T-helper 2 cell treated with Interferon-gamma antibody and Interleukin-4, amounts not matched to agents 5 μg/mL and 100 μg/mL, for 36 hours (primary cell): ENCODE measurements around the gene TIGD2.

Experiments used
- DNase-seq: peaks from one replicate; pipeline ENCODE4 v3.0.0; 2021; ENCODE audit warnings: low spot score
- H3K27ac Mint-ChIP-seq: one replicate; pipeline ENCODE4 v1.8.0; 2021; ENCODE audit warnings: mild to moderate bottlenecking, mixed read lengths
- H3K27me3 Mint-ChIP-seq: one replicate; pipeline ENCODE4 v1.8.0; 2021; ENCODE audit warnings: low read depth, mixed read lengths
- H3K36me3 Mint-ChIP-seq: one replicate; pipeline ENCODE4 v1.8.0; 2021; ENCODE audit warnings: low read depth, mixed read lengths
- H3K4me1 Mint-ChIP-seq: one replicate; pipeline ENCODE4 v1.8.0; 2021; ENCODE audit warnings: low read depth, mixed read lengths
- H3K4me3 Mint-ChIP-seq: one replicate; pipeline ENCODE4 v1.8.0; 2022; ENCODE audit warnings: mild to moderate bottlenecking, moderate library complexity, mixed read lengths
- H3K9me3 Mint-ChIP-seq: one replicate; pipeline ENCODE4 v1.8.0; 2021; ENCODE audit warnings: mixed read lengths

The TIGD2 gene

DNA sequence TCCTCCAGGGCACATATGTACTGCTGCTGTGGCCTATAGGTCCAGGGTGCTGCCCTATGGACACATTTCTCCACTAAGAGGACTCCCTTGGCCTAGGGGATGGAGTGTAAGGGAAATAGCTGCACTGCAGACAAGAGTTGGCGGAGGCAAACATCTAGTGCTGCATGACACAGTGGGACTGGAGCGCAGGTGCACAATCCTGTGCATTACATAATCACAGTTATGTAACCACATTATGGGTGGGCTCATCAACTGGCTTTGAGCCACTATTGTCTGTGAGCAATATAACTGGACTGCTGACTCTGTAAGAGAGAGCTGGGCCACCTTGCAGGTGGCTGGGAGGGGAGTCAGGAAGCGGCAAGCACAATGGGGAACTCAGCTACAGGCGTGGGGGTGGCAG lies 3.2 kb upstream of the TIGD2 start:
- H3K4me3 Mint-ChIP-seq, result no peak overlapping the region
- no peak for DNase-seq
- peaks cover 6% of the 10 kb centered on the region for H3K36me3 Mint-ChIP-seq
- peaks cover 18% of the 10 kb centered on the region for H3K27me3 Mint-ChIP-seq
- H3K27ac Mint-ChIP-seq, result no peak overlapping the region
- H3K4me1 Mint-ChIP-seq, result peaks cover 19% of the 10 kb centered on the region
- H3K9me3 Mint-ChIP-seq, result no peaks in the 10 kb centered on the region

DNA sequence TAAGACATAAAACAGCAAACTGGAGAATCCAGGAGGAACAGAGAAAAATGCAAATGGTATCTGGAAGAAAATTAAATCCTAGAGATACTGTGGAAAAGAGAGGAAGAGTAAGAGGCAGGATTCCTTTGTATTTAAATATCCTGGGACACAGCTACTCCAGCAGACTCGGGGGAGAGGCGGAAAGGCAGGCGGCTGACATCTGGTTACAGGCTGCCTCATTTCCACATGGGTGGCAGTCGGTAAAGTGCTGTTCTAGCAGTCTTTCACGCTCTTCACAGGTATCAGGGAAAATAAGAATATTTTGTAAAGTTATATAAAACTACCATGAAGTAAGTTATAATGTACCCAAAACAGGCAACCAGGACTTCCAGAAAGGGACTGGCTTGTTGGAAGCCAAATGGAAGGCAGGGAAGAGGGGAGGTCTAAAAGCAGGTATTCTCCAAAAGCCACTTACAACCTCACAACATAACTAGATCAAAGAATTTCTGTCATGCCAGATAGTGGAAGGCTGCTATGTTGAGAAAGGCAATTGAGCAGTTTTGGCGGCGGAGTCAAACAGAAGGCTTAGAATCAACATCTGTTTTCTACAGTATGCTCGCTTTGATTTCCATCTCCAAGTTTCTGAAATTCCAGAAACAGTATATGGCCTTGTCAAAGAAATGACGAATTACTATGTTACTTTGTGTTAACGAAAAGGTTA lies 1.3 kb upstream of the TIGD2 start:
- Mint-ChIP-seq H3K9me3 (no peaks in the 10 kb centered on the region), H3K27ac (peak overlapping the region; percentile 49), H3K4me3 (peak overlapping the region; percentile 88), H3K36me3 (peaks cover 11% of the 10 kb centered on the region), H3K4me1 (peaks cover 19% of the 10 kb centered on the region), H3K27me3 (peaks cover 18% of the 10 kb centered on the region)
- DNase-seq, result no peak

DNA sequence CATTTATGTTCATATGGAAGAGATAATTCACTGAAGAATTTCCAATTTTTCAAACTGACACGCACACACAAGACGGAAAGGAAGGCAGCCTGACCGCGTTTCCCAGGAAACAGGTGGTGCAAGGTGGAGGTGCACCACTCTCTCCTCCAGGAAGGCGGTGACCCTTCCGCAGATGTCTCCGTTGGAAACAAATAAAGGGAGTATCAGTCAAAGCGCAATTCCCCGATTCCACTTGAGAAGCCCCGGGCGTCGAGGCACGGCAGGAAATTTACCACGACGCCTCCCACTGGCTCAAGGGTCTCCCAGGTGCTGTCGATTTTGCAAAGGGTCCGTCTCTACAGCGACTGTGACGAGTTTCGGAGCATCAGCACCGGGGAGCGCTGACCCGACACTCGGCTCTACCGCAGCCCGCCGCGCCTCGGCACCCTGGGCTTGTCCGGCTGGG lies 770 bp upstream of the TIGD2 start:
- H3K27me3 Mint-ChIP-seq, result peaks cover 18% of the 10 kb centered on the region
- peak overlapping the region; percentile 49 for H3K27ac Mint-ChIP-seq
- peak overlapping the region; percentile 88 for H3K4me3 Mint-ChIP-seq
- no peaks in the 10 kb centered on the region for H3K9me3 Mint-ChIP-seq
- peaks cover 19% of the 10 kb centered on the region for H3K4me1 Mint-ChIP-seq
- DNase-seq, result no peak
- H3K36me3 Mint-ChIP-seq, result peaks cover 11% of the 10 kb centered on the region

DNA sequence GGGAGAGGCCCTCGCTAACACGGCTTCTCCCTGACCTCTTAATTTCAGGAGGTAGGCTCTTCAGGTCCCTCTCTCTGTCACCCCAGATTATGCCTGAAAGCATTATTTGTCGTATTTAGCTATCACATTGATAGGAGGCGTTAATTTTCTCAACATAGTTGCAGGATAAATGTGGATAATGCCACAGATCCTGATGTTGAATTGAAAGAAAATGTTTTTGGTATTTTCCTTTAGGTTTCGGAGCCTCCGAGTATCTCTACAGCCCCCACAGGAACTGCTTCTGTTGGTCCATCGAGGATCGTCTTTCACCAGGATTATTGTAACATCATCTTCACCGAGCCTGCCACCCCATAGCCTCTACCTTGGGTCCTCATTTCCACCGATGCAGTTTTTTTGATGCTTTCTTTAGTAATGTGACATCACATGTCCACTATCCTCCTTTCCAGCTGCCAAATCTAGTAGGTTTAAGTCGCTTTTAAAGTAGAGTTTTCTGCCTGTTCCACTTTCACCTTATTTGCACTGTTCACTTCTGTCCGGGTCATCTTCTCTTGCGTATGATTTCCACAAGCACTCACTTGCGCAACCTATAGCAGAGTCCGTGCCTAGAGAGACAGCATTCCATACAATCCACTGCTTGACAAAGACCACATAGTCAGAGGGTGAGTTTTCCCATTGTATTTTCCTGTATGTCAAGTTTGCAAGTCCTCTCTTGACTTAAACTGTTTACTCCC lies 665 bp downstream of the TIGD2 start:
- peaks cover 18% of the 10 kb centered on the region for H3K27me3 Mint-ChIP-seq
- no peaks in the 10 kb centered on the region for H3K9me3 Mint-ChIP-seq
- peak overlapping the region; percentile 53 for H3K27ac Mint-ChIP-seq
- peak overlapping the region; percentile 83 for H3K4me3 Mint-ChIP-seq
- DNase-seq, result no peak
- H3K36me3 Mint-ChIP-seq, result peaks cover 11% of the 10 kb centered on the region
- H3K4me1 Mint-ChIP-seq, result peaks cover 19% of the 10 kb centered on the region

DNA sequence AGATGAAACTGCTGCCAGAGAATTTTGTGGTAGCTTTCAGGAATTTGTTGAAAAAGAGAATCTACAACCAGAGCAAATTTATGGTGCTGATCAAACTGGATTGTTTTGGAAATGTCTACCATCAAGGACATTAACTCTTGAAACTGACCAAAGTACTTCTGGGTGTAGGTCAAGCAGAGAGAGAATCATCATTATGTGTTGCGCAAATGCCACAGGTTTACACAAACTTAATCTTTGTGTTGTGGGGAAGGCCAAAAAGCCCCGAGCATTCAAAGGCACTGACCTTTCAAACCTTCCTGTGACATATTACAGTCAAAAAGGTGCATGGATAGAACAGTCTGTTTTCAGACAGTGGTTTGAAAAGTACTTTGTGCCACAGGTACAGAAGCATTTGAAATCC lies 2.1 kb downstream of the TIGD2 start:
- Mint-ChIP-seq H3K9me3 (no peaks in the 10 kb centered on the region), H3K36me3 (peaks cover 11% of the 10 kb centered on the region), H3K27ac (no peak overlapping the region), H3K27me3 (peaks cover 18% of the 10 kb centered on the region), H3K4me1 (peaks cover 19% of the 10 kb centered on the region), H3K4me3 (no peak overlapping the region)
- DNase-seq, result no peak

GRCh38 chr4:89114100-89114499 lies 2.8 kb downstream of the TIGD2 start:
- H3K4me3 Mint-ChIP-seq, result no peak overlapping the region

DNA sequence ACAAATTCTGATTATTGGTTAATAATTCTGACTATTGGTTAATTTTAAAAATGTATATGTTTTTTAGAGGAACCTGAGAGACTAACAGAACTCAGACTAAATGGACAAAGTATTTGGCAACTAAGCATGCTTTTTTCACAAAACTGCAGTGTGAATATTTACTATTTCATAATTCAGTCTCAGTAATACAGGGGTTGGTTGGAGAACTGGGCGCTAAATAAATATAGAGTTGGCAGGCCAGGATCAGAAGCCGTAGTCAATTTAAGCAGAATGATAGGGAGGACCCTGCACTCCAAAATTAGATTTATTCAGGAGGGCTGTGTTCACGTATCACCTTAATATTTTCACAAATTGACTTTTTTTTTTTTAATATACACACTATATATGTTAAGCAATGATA lies 5.8 kb downstream of the TIGD2 start:
- H3K9me3 Mint-ChIP-seq, result no peaks in the 10 kb centered on the region
- H3K27me3 Mint-ChIP-seq, result no peaks in the 10 kb centered on the region
- DNase-seq, result no peak
- H3K4me3 Mint-ChIP-seq, result no peak overlapping the region
- no peak overlapping the region for H3K27ac Mint-ChIP-seq
- peaks cover 11% of the 10 kb centered on the region for H3K36me3 Mint-ChIP-seq
- peaks cover 7% of the 10 kb centered on the region for H3K4me1 Mint-ChIP-seq

More at GRCh38 chr4:89114100-89114499, 2.8 kb downstream of the TIGD2 start:
- Mint-ChIP-seq H3K27ac (no peak overlapping the region), H3K36me3 (peaks cover 11% of the 10 kb centered on the region), H3K4me1 (peaks cover 19% of the 10 kb centered on the region), H3K27me3 (peaks cover 15% of the 10 kb centered on the region), H3K9me3 (no peaks in the 10 kb centered on the region)
- DNase-seq, result no peak

DNA sequence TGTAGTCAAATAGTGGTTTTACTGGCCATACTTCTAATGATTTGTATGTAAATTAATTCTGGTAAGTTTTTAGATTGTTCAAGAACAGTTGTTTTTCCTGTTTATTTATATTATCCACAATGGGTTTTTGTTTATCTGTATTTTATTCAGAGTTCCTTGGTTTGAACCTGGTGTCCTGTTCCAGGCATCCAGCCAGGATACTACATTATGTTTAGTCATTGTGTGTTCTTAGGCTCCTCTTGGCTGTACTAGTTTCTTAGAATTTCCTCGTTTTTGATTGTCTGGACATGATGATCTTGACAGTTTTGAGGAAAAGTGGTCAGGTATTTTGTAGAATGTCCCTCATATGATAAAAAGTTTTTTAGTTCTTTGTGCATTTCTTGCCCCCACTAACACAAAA lies 7.8 kb downstream of the TIGD2 start:
- H3K36me3 Mint-ChIP-seq, result no peaks in the 10 kb centered on the region
- DNase-seq, result no peak

GRCh38 chr4:89119836-89120235 lies 8.5 kb downstream of the TIGD2 start:
- DNase-seq, result no peak
- Mint-ChIP-seq H3K27ac (no peak overlapping the region), H3K27me3 (no peaks in the 10 kb centered on the region), H3K4me1 (no peaks in the 10 kb centered on the region), H3K4me3 (no peak overlapping the region), H3K9me3 (no peaks in the 10 kb centered on the region), H3K36me3 (no peaks in the 10 kb centered on the region)

More for the DNA sequence above, 7.8 kb downstream of the TIGD2 start:
- H3K27ac Mint-ChIP-seq, result no peak overlapping the region
- H3K4me1 Mint-ChIP-seq, result no peaks in the 10 kb centered on the region
- no peaks in the 10 kb centered on the region for H3K27me3 Mint-ChIP-seq
- no peak overlapping the region for H3K4me3 Mint-ChIP-seq
- H3K9me3 Mint-ChIP-seq, result no peaks in the 10 kb centered on the region

DNA sequence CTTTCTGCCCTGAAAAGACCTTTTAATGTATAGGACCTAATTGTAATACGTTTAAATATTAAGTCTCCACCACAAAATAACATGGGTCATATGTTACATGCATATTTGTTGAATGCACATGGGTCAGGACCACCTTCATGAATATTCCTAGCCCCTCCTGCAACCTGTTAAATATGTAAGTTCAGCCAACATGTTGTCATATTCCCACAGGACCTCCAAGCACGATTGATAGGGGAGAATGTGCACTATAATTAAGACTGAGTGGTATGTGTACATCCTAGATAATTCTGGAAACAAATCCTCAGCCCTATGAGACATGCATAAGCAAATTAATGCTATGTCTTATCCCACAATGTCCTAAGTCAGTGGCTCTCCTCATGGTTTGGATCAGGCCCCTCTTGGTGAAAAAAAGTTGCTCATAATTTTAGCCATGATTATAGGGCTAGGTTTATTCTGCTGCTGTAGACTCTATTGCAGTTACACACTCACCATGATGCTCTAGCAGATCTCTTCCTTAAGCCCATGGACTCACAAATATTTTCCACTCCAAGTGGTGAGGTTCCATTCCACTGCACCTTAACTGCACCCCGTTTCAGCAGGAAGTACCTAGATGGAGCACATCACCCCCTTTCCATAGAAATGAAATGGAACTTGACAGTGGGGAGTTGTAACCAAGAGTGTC lies 10.2 kb downstream of the TIGD2 start:
- DNase-seq, result no peak
- H3K36me3 Mint-ChIP-seq, result no peaks in the 10 kb centered on the region
- H3K4me3 Mint-ChIP-seq, result no peak overlapping the region
- peaks cover 11% of the 10 kb centered on the region for H3K4me1 Mint-ChIP-seq
- H3K27ac Mint-ChIP-seq, result no peak overlapping the region
- H3K9me3 Mint-ChIP-seq, result no peaks in the 10 kb centered on the region
- H3K27me3 Mint-ChIP-seq, result no peaks in the 10 kb centered on the region

- Mint-ChIP-seq H3K27me3 (no peaks in the 10 kb centered on the region), H3K4me3 (no peak overlapping the region), H3K9me3 (no peaks in the 10 kb centered on the region)
These were observed 12.1 kb downstream of the TIGD2 start for GRCh38 chr4:89123451-89123851.

DNA sequence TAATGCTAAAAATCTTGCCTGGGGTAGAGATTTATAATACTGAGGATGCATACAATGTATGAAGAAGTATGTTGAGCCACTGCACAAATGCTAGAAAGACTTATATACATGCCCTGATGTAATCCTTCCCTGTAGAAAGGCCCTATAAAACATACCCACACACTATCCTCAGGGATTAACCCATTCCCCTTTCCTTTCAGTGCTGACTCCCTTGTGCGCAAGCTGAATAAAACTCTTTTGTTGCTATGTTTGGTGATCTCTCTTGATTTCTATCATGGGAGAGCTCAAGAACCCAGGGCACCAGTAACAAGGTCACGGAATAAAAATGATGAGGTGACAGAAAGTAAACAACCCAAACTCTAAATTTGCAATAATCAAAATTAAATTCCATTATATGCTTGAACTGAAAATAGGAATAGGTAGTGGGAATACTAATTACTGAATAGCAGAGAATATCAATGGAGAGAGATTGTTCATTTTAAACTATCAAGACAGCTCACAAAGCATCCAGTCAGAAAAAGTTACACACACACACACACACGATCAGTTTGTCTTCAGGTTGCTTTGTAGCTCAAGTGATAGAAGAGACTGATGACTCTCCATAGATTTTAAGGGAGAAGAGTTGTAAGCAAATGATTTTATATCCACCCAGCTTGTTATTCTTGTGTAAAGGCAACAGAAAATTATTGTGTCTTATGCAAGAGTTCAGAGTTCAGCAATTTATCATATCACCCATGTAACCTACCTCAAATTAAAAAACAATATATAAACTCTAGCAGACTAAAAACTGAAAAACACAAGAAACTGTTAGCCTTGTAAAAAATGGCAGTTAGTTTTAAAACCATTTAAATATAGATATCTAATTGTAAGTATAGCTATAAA lies 14.8 kb downstream of the TIGD2 start:
- H3K9me3 Mint-ChIP-seq, result no peaks in the 10 kb centered on the region
- no peak overlapping the region for H3K4me3 Mint-ChIP-seq
- DNase-seq, result no peak
- no peak overlapping the region for H3K27ac Mint-ChIP-seq
- peaks cover 11% of the 10 kb centered on the region for H3K4me1 Mint-ChIP-seq
- H3K36me3 Mint-ChIP-seq, result no peaks in the 10 kb centered on the region
- H3K27me3 Mint-ChIP-seq, result peaks cover 12% of the 10 kb centered on the region

More at GRCh38 chr4:89123451-89123851, 12.1 kb downstream of the TIGD2 start:
- no peaks in the 10 kb centered on the region for H3K36me3 Mint-ChIP-seq
- H3K27ac Mint-ChIP-seq, result no peak overlapping the region
- H3K4me1 Mint-ChIP-seq, result peaks cover 11% of the 10 kb centered on the region
- DNase-seq, result no peak

DNA sequence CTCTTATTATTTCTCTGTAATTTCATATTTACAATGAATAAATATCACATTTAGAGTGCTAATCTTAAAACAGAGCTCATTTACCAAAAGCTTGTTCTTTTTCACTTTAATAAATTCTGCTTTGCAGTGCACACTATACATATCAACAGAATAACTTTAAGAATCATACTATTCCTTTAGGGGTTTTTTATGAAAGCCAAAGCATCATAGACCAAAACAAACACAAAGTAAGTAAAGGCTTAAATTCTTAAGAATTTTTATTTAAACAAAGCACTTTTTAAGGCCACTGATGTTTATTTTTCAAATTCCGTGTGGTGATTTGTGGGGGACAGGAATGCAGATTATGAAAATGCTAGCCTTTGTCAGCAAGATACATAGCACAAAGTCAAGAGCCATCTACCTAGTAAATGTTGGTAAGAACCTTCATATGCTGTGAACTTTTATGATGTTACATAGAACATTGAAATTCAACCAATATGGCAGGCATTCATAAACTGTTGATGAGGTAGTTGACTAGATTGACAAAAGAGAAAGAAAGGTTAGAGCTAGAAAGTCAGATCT lies 17.8 kb downstream of the TIGD2 start:
- Mint-ChIP-seq H3K36me3 (no peaks in the 10 kb centered on the region), H3K4me1 (peaks cover 11% of the 10 kb centered on the region), H3K9me3 (no peaks in the 10 kb centered on the region), H3K27me3 (peaks cover 12% of the 10 kb centered on the region), H3K4me3 (no peak overlapping the region), H3K27ac (no peak overlapping the region)
- no peak for DNase-seq
